ENCODE data around the gene CAMSAP1. TPM values are rescaled to one million over a fixed set of nuclear protein-coding genes. Genes with fewer than 3 reads are reported as not detected.

CAMSAP1 gene
- total RNA-seq, 1 donor from 2014 or later: 62.4 TPM

- Mint-ChIP-seq H3K36me3 (peaks cover 16% of the 10 kb centered on the region), H3K27me3 (ENCODE audit: low read depth) (no peaks in the 10 kb centered on the region), H3K27ac (peak overlapping the region; percentile 84), H3K9me3 (peaks cover 15% of the 10 kb centered on the region), H3K4me3 (no peak overlapping the region), H3K4me1 (peaks cover 61% of the 10 kb centered on the region)
- no peak for TF ChIP-seq CTCF (IDR thresholded peaks at IDR 0.05; ENCODE audit: unreplicated experiment)
- DNase-seq (ENCODE audit: low spot score in 2 of 2, unreplicated experiment in 2 of 2): no peak
These were observed 16.9 kb downstream of the CAMSAP1 start for GRCh38 chr9:135890190-135891026.

- peak in 1 of 2 experiments; percentile 20 for DNase-seq (ENCODE audit: low spot score in 2 of 2, unreplicated experiment in 2 of 2)
- Mint-ChIP-seq H3K9me3 (peaks cover 7% of the 10 kb centered on the region), H3K4me1 (peaks cover 66% of the 10 kb centered on the region), H3K4me3 (no peak overlapping the region), H3K27me3 (ENCODE audit: low read depth) (no peaks in the 10 kb centered on the region), H3K27ac (peak overlapping the region; percentile 84), H3K36me3 (peaks cover 9% of the 10 kb centered on the region)
- no peak for TF ChIP-seq CTCF (IDR thresholded peaks at IDR 0.05; ENCODE audit: unreplicated experiment)
These were observed 17.7 kb downstream of the CAMSAP1 start for GRCh38 chr9:135889564-135890189.

GRCh38 chr9:135888766-135889394, 18.5 kb downstream of the CAMSAP1 start:
- peak in 1 of 2 experiments; percentile 37 for DNase-seq (ENCODE audit: low spot score in 2 of 2, unreplicated experiment in 2 of 2)
- Mint-ChIP-seq H3K27ac (peak overlapping the region; percentile 83), H3K36me3 (peaks cover 6% of the 10 kb centered on the region), H3K27me3 (ENCODE audit: low read depth) (no peaks in the 10 kb centered on the region), H3K4me1 (peaks cover 66% of the 10 kb centered on the region), H3K9me3 (peaks cover 5% of the 10 kb centered on the region), H3K4me3 (no peak overlapping the region)
- TF ChIP-seq CTCF (IDR thresholded peaks at IDR 0.05; ENCODE audit: unreplicated experiment): no peak

GRCh38 chr9:135888126-135888765, 19.1 kb downstream of the CAMSAP1 start:
- peak in 1 of 2 experiments; percentile 27 for DNase-seq (ENCODE audit: low spot score in 2 of 2, unreplicated experiment in 2 of 2)
- no peak overlapping the region for H3K4me3 Mint-ChIP-seq
- TF ChIP-seq CTCF (IDR thresholded peaks at IDR 0.05; ENCODE audit: unreplicated experiment): no peak
- H3K9me3 Mint-ChIP-seq: no peaks in the 10 kb centered on the region
- no peaks in the 10 kb centered on the region for H3K27me3 Mint-ChIP-seq (ENCODE audit: low read depth)
- H3K36me3 Mint-ChIP-seq: no peaks in the 10 kb centered on the region
- H3K27ac Mint-ChIP-seq: no peak overlapping the region
- H3K4me1 Mint-ChIP-seq: peaks cover 64% of the 10 kb centered on the region

GRCh38 chr9:135887585-135888050, 19.7 kb downstream of the CAMSAP1 start:
- Mint-ChIP-seq H3K27ac (peak overlapping the region; percentile 83), H3K36me3 (no peaks in the 10 kb centered on the region), H3K27me3 (ENCODE audit: low read depth) (no peaks in the 10 kb centered on the region), H3K9me3 (no peaks in the 10 kb centered on the region), H3K4me1 (peaks cover 64% of the 10 kb centered on the region), H3K4me3 (no peak overlapping the region)
- TF ChIP-seq CTCF (IDR thresholded peaks at IDR 0.05; ENCODE audit: unreplicated experiment): no peak
- DNase-seq (ENCODE audit: low spot score in 2 of 2, unreplicated experiment in 2 of 2): no peak
